ENCODE data around the gene TSHZ2.

Gene TSHZ2

DNA sequence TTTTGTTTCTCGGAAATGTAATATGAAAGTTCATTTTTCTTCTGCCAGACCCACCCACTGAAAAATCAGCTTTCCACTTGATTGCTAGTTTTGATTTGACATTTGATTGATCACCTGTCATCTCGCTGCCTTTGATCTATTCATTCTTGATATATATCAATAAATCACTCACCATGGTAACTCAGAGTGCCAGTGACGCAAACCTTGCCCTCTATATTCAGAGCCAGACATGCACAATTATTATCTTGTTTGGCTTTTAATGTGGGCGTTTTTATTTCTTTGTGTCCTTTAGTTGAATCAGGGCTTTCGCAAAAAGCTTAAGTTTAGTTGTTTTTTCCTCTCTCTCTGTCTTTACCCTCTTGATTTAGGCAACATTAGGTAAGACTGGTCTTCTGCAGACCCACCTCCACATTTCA lies 2.0 kb downstream of the TSHZ2 start:
- no peak for DNase-seq
- H3K4me3 ChIP-seq (ENCODE audit: low read depth, low read length) = no peak overlapping the region
- no peaks in the 10 kb centered on the region for H3K27me3 ChIP-seq (replicated peaks)
- no peak overlapping the region for H3K27ac ChIP-seq
- H3K36me3 ChIP-seq (replicated peaks) = no peaks in the 10 kb centered on the region
- in situ Hi-C loops (cut with HindIII; ENCODE audit: low pct_ligation_motif_present, low sequenced_read_pairs) = no loop called here
- TF ChIP-seq, protein P1, sequence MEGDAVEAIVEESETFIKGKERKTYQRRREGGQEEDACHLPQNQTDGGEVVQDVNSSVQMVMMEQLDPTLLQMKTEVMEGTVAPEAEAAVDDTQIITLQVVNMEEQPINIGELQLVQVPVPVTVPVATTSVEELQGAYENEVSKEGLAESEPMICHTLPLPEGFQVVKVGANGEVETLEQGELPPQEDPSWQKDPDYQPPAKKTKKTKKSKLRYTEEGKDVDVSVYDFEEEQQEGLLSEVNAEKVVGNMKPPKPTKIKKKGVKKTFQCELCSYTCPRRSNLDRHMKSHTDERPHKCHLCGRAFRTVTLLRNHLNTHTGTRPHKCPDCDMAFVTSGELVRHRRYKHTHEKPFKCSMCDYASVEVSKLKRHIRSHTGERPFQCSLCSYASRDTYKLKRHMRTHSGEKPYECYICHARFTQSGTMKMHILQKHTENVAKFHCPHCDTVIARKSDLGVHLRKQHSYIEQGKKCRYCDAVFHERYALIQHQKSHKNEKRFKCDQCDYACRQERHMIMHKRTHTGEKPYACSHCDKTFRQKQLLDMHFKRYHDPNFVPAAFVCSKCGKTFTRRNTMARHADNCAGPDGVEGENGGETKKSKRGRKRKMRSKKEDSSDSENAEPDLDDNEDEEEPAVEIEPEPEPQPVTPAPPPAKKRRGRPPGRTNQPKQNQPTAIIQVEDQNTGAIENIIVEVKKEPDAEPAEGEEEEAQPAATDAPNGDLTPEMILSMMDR (IDR thresholded peaks at IDR 0.05; ENCODE audit: low read depth, low read length, missing control alignments) = no peak

DNA sequence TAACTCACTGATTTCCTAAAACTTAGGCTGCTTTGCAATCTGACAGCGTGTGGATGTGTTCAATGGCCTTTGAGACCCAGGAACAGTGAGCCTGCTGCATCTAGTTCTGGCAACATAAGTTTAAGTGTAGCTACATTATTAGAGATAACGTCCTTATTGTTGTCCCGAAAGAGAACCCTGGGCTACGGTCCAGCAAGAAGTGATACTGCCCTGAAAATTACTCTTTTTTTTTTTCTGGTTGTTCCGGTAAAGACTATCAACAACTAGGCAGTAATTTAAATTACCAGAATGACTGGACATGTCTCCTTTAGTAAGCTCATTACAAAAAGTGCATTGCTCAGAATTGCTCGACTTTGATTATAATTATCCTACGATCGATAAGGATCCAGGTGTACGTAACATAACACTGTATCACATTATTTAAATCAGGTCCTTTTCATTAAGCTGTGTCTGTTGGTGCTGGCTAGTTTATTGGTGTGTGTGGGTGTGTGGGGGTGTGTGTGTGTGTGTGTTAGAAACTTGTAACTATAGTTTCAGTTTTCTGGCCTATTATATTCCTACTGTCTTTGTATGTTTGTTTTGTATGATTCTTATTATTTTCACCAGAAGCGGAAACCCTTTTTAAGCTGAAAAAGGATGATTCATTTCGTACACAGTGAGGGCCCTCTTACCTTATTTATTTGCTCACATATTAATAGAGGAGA lies 3.0 kb downstream of the TSHZ2 start:
- TF ChIP-seq, protein P1 (IDR thresholded peaks at IDR 0.05; ENCODE audit: low read depth, low read length, missing control alignments) = no peak
- Histone ChIP-seq H3K27me3 (replicated peaks) (no peaks in the 10 kb centered on the region), H3K36me3 (replicated peaks) (no peaks in the 10 kb centered on the region), H3K27ac (no peak overlapping the region), H3K4me3 (ENCODE audit: low read depth, low read length) (no peak overlapping the region)
- no peak for DNase-seq
- in situ Hi-C loops (cut with HindIII; ENCODE audit: low pct_ligation_motif_present, low sequenced_read_pairs) = no loop called here

DNA sequence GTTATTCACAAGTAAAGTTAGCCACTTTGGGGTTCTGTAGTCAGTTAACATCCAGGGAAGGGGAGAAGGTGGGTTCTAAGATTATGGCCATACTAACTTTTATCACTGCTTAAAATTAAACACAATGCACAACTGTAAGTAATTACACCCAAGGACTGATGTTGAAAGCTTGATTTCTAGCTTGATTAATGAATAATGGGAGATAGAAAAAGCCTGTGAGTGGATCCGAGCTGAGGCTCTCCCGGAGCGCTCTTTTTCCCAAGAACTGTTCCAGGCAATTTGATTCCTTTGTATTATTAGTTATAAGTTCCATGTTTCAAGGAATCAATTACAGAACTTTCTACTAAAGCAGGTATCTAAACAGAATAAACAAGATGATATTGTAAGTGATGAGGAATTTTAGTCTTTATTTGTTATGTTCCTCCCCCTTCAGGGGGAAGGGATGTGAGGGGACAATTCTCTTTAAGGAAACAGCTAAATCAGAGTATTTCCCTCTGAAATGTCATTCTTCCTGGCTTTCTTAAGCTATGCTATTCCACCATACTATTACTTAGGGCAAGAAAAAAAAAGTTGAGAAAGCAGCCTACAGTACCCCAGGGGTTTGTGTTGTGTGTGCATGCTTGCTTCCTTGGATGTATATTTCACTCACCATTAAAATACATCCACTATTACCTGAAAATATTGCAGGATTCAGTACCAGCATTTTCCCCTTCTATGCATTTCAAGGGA lies 3.8 kb downstream of the TSHZ2 start:
- Histone ChIP-seq H3K27me3 (replicated peaks) (no peaks in the 10 kb centered on the region), H3K4me3 (ENCODE audit: low read depth, low read length) (no peak overlapping the region), H3K27ac (no peak overlapping the region), H3K36me3 (replicated peaks) (no peaks in the 10 kb centered on the region)
- no peak for DNase-seq
- TF ChIP-seq, protein P1 (IDR thresholded peaks at IDR 0.05; ENCODE audit: low read depth, low read length, missing control alignments) = no peak
- in situ Hi-C loops (cut with HindIII; ENCODE audit: low pct_ligation_motif_present, low sequenced_read_pairs) = no loop called here

DNA sequence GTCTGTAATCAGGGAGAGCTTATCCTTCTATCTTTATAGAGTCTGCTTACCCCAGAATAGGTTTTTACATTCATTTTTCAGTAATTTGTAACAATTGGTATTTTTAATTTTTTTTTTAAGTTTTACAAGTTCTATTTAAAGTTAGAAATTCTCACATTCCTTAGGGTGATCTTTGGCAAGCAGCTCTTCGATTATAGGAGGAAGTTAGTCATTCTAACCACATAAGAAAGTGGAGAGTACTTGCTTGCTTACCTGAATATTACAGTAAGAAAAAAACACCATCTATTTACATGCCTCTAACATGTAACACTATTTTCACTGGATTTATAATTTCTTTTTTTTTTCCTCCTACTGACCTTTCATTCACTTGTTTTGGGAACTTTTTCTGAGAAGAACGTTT lies 6.7 kb downstream of the TSHZ2 start:
- Histone ChIP-seq H3K36me3 (replicated peaks) (no peaks in the 10 kb centered on the region), H3K4me3 (ENCODE audit: low read depth, low read length) (no peak overlapping the region), H3K27ac (no peak overlapping the region), H3K27me3 (replicated peaks) (no peaks in the 10 kb centered on the region)
- in situ Hi-C loops (cut with HindIII; ENCODE audit: low pct_ligation_motif_present, low sequenced_read_pairs) = no loop called here
- no peak for DNase-seq
- TF ChIP-seq, protein P1 (IDR thresholded peaks at IDR 0.05; ENCODE audit: low read depth, low read length, missing control alignments) = no peak

DNA sequence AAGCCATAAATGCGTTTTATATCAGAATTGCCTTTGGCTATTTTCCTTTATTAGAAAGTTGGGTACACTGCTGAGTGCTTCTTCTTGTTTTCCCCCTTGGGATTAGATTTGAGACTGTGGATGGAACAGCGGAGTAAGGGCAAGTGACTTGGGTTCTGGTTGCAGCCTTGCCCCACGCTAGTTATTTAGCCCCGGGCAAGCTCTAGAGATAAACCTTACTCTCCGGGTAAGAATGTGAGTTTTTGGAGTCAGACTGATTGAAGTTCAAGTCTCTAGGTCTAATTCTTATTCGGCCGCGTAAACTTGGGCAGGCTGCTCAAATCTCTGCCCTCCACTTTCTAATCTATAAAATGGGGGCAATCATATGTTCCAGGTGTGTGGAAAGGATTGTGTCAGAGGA lies 8.9 kb downstream of the TSHZ2 start:
- Histone ChIP-seq H3K36me3 (replicated peaks) (no peaks in the 10 kb centered on the region), H3K27ac (no peak overlapping the region), H3K27me3 (replicated peaks) (no peaks in the 10 kb centered on the region), H3K4me3 (ENCODE audit: low read depth, low read length) (no peak overlapping the region)
- TF ChIP-seq, protein P1 (IDR thresholded peaks at IDR 0.05; ENCODE audit: low read depth, low read length, missing control alignments) = no peak
- DNase-seq = no peak
- in situ Hi-C loops (cut with HindIII; ENCODE audit: low pct_ligation_motif_present, low sequenced_read_pairs) = no loop called here
